Spleen (tissue), 7 donors: ENCODE data around the gene HOXA10.
A peak's percentile ranks its signal among the peaks of the same experiment; 100 is the strongest.

Source experiments
- CTCF ChIP-seq, 11 experiments: fragments of 200-600 bp in 7 of 11; fragments of 450-650 bp in 4 of 11; sonication (generic) in 4 of 11; IDR thresholded peaks in 8 of 11; conservative IDR thresholded peaks in 3 of 11; 1 replicate in 7 of 11; 2 replicates in 4 of 11; pipeline versions ENCODE4 v1.4.0 to v1.8.0; 2016 to 2021; ENCODE audit warnings: antibody characterized with exemption in 11 of 11, inconsistent platforms in 4 of 11, mild to moderate bottlenecking in 1 of 11
- POLR2A ChIP-seq, 3 donors: fragments of 450-650 bp; IDR thresholded peaks; one replicate each; pipeline ENCODE4 v1.5.1; 2017; ENCODE audit warnings: antibody characterized with exemption in 3 of 3, mild to moderate bottlenecking in 1 of 3
- POLR2AphosphoS5 ChIP-seq, 3 donors: sonication (generic); formaldehyde crosslinking; IDR thresholded peaks; one replicate each; pipeline ENCODE4 v1.5.1; 2017; ENCODE audit warnings: antibody characterized with exemption in 3 of 3
- donor health status: DM: no; HTN: no; CAD: no; lungs with moderate emphysema.
- donor health status: DM: no; HTN: no; CAD: no.
- donor health status: DM: no; HTN: no; CAD: no.

GRCh38 chr7:27184337-27185012 lies 10.4 kb upstream of the HOXA10 start:
- no peak for TF ChIP-seq CTCF (IDR thresholded peaks at IDR 0.05 in 8 of 11, conservative IDR thresholded peaks at IDR 0.05 in 3 of 11)
- peak; percentile 11 to 59 (median 42) for TF ChIP-seq POLR2AphosphoS5 (IDR thresholded peaks at IDR 0.05)
- no peak for TF ChIP-seq POLR2A (IDR thresholded peaks at IDR 0.05)
